ENCODE results near the gene RAB9B.

The RAB9B gene

DNA sequence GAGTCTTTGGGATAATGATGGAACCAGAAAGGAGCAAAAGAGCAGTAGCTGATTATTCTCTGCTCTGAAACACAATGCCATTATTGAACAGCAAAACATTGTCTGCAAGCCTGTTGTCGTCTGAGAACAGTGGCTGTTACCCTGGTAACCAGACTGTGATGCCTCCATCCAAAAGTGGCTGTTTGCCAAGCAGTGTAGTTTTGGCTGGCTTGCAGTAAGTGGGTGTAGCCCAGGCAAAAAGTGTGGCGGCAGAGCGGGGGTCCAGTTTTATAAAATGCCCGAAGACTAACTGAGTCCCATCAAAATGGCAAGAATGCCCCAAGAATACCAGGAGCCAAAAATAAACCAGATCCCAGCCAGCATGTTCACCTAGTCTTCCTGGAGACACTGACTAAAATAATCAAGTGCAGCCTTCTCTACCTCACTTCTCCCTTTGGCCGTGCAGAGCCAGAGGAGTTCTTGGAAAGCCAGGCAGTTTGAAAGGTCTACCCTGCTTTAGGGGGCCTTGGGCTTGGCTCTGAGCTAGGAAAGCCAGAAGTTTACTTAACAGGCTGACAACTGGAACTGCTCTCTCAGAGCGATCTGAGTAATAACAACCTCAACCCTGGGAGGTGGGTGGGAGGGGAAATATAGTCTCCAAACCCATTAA, 52.8 kb downstream of the RAB9B start:
- no peak for TF ChIP-seq CTCF (IDR thresholded peaks at IDR 0.05; ENCODE audit: low read depth, low read length, missing control alignments)
- no peak overlapping the region for H3K4me3 ChIP-seq (replicated peaks; ENCODE audit: low read depth, low read length)
- no peak for DNase-seq (ENCODE audit: extremely low read depth, low read depth)

- no peak for TF ChIP-seq CTCF (IDR thresholded peaks at IDR 0.05; ENCODE audit: low read depth, low read length, missing control alignments)
- DNase-seq (ENCODE audit: extremely low read depth, low read depth) = no peak
- no peak within 1 kb of the TSS for H3K4me3 ChIP-seq (replicated peaks; ENCODE audit: low read depth, low read length)
Observed at GRCh38 chrX:103776546-103776945, 55.5 kb downstream of the RAB9B start, which contains the start of gene PLP1. Gene PLP1, plus strand, starts transcription at chrX:103776840. Its CDS starts 156 bp downstream, at chrX:103776996.

GRCh38 chrX:103774070-103774642, 57.9 kb downstream of the RAB9B start:
- peak; percentile 50 for TF ChIP-seq CTCF (IDR thresholded peaks at IDR 0.05; ENCODE audit: low read depth, low read length, missing control alignments)
- no peak for DNase-seq (ENCODE audit: extremely low read depth, low read depth)

GRCh38 chrX:103773445-103773844, 58.6 kb downstream of the RAB9B start:
- TF ChIP-seq CTCF (IDR thresholded peaks at IDR 0.05; ENCODE audit: low read depth, low read length, missing control alignments) = no peak
- DNase-seq (ENCODE audit: extremely low read depth, low read depth) = no peak
- no peak overlapping the region for H3K4me3 ChIP-seq (replicated peaks; ENCODE audit: low read depth, low read length)

More at GRCh38 chrX:103774070-103774642, 57.9 kb downstream of the RAB9B start:
- no peak overlapping the region for H3K4me3 ChIP-seq (replicated peaks; ENCODE audit: low read depth, low read length)

Measured in HFF-Myc (cell line).